Right hindlimb (tissue), 1 donor: ENCODE results near the gene SCG5.

Experiments
- DNase-seq: peaks from one replicate; pipeline ENCODE4 v3.0.0-alpha.2; 2018

SCG5 gene

GRCh38 chr15:32729700-32730395 lies 88.3 kb downstream of the SCG5 start:
- DNase-seq: no peak

GRCh38 chr15:32730677-32731654 lies 89.5 kb downstream of the SCG5 start:
- peak; percentile 35 for DNase-seq

GRCh38 chr15:32732574-32733157 lies 91.2 kb downstream of the SCG5 start:
- DNase-seq: no peak

- no peak for DNase-seq
Observed at GRCh38 chr15:32733281-32733680, 91.8 kb downstream of the SCG5 start.

GRCh38 chr15:32735989-32736700 lies 94.6 kb downstream of the SCG5 start:
- DNase-seq: no peak

GRCh38 chr15:32736701-32737061 lies 95.2 kb downstream of the SCG5 start:
- no peak for DNase-seq

GRCh38 chr15:32737304-32737703 lies 95.8 kb downstream of the SCG5 start:
- DNase-seq: no peak

GRCh38 chr15:32738666-32739065 lies 97.2 kb downstream of the SCG5 start:
- no peak for DNase-seq

GRCh38 chr15:32739522-32740063 lies 98.1 kb downstream of the SCG5 start:
- DNase-seq: no peak

GRCh38 chr15:32743411-32744140 lies 102.1 kb downstream of the SCG5 start:
- DNase-seq: no peak

GRCh38 chr15:32746116-32746857 lies 104.8 kb downstream of the SCG5 start:
- no peak for DNase-seq
